Type B pancreatic cell (in vitro differentiated cells): Measurements from ENCODE around the gene XPO6. TPM values are rescaled to one million over a fixed set of nuclear protein-coding genes. Genes with fewer than 3 reads are reported as not detected.
A peak's percentile ranks its signal among the peaks of the same experiment; 100 is the strongest.

ENCODE experiments used
- DNase-seq: peaks from one replicate; pipeline ENCODE4 v3.0.0; 2021; ENCODE audit warnings: mixed read lengths; ENCODE audit not compliant: unreplicated experiment; ENCODE audit errors: extremely low spot score
- H3K27ac Mint-ChIP-seq: 2 replicates; pipeline ENCODE4 v1.8.0; 2021; ENCODE audit warnings: mild to moderate bottlenecking, mixed read lengths
- H3K27me3 Mint-ChIP-seq: 2 replicates; pipeline ENCODE4 v1.8.0; 2021; ENCODE audit warnings: mixed read lengths
- H3K36me3 Mint-ChIP-seq: 2 replicates; pipeline ENCODE4 v1.8.0; 2021; ENCODE audit warnings: mixed read lengths
- H3K4me1 Mint-ChIP-seq: one replicate; pipeline ENCODE4 v1.8.0; 2021; ENCODE audit warnings: mixed read lengths; ENCODE audit not compliant: unreplicated experiment
- H3K4me3 Mint-ChIP-seq: 2 replicates; pipeline ENCODE4 v1.8.0; 2021; ENCODE audit warnings: mild to moderate bottlenecking, mixed read lengths
- H3K9me3 Mint-ChIP-seq: 2 replicates; pipeline ENCODE4 v1.8.0; 2021; ENCODE audit warnings: mixed read lengths
- CTCF ChIP-seq: fragments of 200-600 bp; sonication (generic); conservative IDR thresholded peaks from 2 replicates; pipeline ENCODE4 v1.5.0; 2021; ENCODE audit warnings: antibody characterized with exemption, mild to moderate bottlenecking
- total RNA-seq: library from RNA; stranded (reverse); gene quantifications from 2 replicates; pipeline ENCODE4 v1.2.1, GENCODE V29; 2021; ENCODE audit warnings: low replicate concordance

Gene XPO6
- total RNA-seq, 1 donor from 2014 or later = 111 TPM

GRCh38 chr16:28090646-28091377, 121.0 kb downstream of the XPO6 start:
- peak overlapping the region; percentile 71 for H3K27ac Mint-ChIP-seq
- H3K4me3 Mint-ChIP-seq = no peak overlapping the region
- no peak for DNase-seq
- H3K9me3 Mint-ChIP-seq = no peaks in the 10 kb centered on the region
- peaks cover 6% of the 10 kb centered on the region for H3K4me1 Mint-ChIP-seq
- no peaks in the 10 kb centered on the region for H3K36me3 Mint-ChIP-seq
- no peaks in the 10 kb centered on the region for H3K27me3 Mint-ChIP-seq
- TF ChIP-seq CTCF = peak; percentile 27

GRCh38 chr16:28089992-28090365, 121.8 kb downstream of the XPO6 start:
- Mint-ChIP-seq H3K27ac (peak overlapping the region; percentile 71), H3K27me3 (no peaks in the 10 kb centered on the region), H3K4me1 (peaks cover 6% of the 10 kb centered on the region), H3K36me3 (no peaks in the 10 kb centered on the region), H3K4me3 (no peak overlapping the region), H3K9me3 (no peaks in the 10 kb centered on the region)
- TF ChIP-seq CTCF = no peak
- DNase-seq = no peak

GRCh38 chr16:28089205-28089991, 122.4 kb downstream of the XPO6 start:
- no peaks in the 10 kb centered on the region for H3K9me3 Mint-ChIP-seq
- H3K27ac Mint-ChIP-seq = peak overlapping the region; percentile 71
- no peaks in the 10 kb centered on the region for H3K36me3 Mint-ChIP-seq
- no peak overlapping the region for H3K4me3 Mint-ChIP-seq
- no peak for DNase-seq
- H3K4me1 Mint-ChIP-seq = peaks cover 6% of the 10 kb centered on the region
- TF ChIP-seq CTCF = no peak
- H3K27me3 Mint-ChIP-seq = no peaks in the 10 kb centered on the region

GRCh38 chr16:28087675-28088300, 124.0 kb downstream of the XPO6 start:
- no peak for DNase-seq
- H3K27me3 Mint-ChIP-seq = no peaks in the 10 kb centered on the region
- H3K27ac Mint-ChIP-seq = no peak overlapping the region
- no peaks in the 10 kb centered on the region for H3K36me3 Mint-ChIP-seq
- TF ChIP-seq CTCF = no peak
- no peaks in the 10 kb centered on the region for H3K9me3 Mint-ChIP-seq
- H3K4me1 Mint-ChIP-seq = peaks cover 2% of the 10 kb centered on the region
- H3K4me3 Mint-ChIP-seq = no peak overlapping the region

- Mint-ChIP-seq H3K36me3 (no peaks in the 10 kb centered on the region), H3K4me3 (no peak overlapping the region), H3K4me1 (no peaks in the 10 kb centered on the region), H3K27ac (no peak overlapping the region), H3K27me3 (no peaks in the 10 kb centered on the region), H3K9me3 (no peaks in the 10 kb centered on the region)
- no peak for DNase-seq
- no peak for TF ChIP-seq CTCF
These were observed 124.6 kb downstream of the XPO6 start for GRCh38 chr16:28087140-28087660.
